CD8-positive, alpha-beta memory T cell (primary cell): Measurements from ENCODE around the gene RGL2. TPM values are rescaled to one million over a fixed set of nuclear protein-coding genes. Genes with fewer than 3 reads are reported as not detected.
A peak's percentile ranks its signal among the peaks of the same experiment; 100 is the strongest.

Experiments used
- CTCF ChIA-PET: fragments of 350-600 bp; sonication (Branson Sonifier 250); formaldehyde crosslinking; loops from one replicate; lab custom pipeline; 2021; ENCODE audit warnings: antibody characterized with exemption; lab: Charles Lee
- POLR2A ChIA-PET: fragments of 350-600 bp; sonication (Branson Sonifier 250); formaldehyde crosslinking; loops from one replicate; lab custom pipeline; 2021; ENCODE audit warnings: antibody characterized with exemption; lab: Charles Lee
- DNase-seq, 5 donors: peaks; one replicate each; pipeline versions ENCODE4 v3.0.0 to v3.0.0-alpha.2; 2020 to 2022; ENCODE audit warnings: mixed read lengths in 1 of 5
- H3K27ac ChIP-seq: one replicate; pipeline ENCODE4 v1.7.0; 2013; ENCODE audit warnings: low read depth, mild to moderate bottlenecking, low read length, moderate library complexity
- H3K27me3 ChIP-seq: 2 replicates; pipeline ENCODE4 v1.7.0; 2013; ENCODE audit warnings: low read length, mild to moderate bottlenecking; ENCODE audit not compliant: insufficient read depth, poor library complexity, severe bottlenecking
- H3K36me3 ChIP-seq: 2 replicates; pipeline ENCODE4 v1.7.0; 2013; ENCODE audit warnings: mild to moderate bottlenecking, low read length, moderate library complexity; ENCODE audit not compliant: insufficient read depth
- H3K4me1 ChIP-seq: 2 replicates; pipeline ENCODE4 v1.7.0; 2013; ENCODE audit warnings: mild to moderate bottlenecking, low read length, moderate library complexity; ENCODE audit not compliant: insufficient read depth
- H3K4me3 ChIP-seq: 2 replicates; pipeline ENCODE4 v1.7.0; 2013; ENCODE audit warnings: mild to moderate bottlenecking, low read length
- H3K9me3 ChIP-seq: 2 replicates; pipeline ENCODE4 v1.7.0; 2013; ENCODE audit warnings: mild to moderate bottlenecking, low read length
- H3K27ac Mint-ChIP-seq, 8 donors: one replicate each; pipeline ENCODE4 v1.8.0; 2020 to 2021; ENCODE audit warnings: mixed read lengths in 8 of 8, mild to moderate bottlenecking in 6 of 8, inconsistent platforms in 3 of 8, moderate library complexity in 3 of 8
- H3K27me3 Mint-ChIP-seq, 2 donors: one replicate each; pipeline ENCODE4 v1.8.0; 2020 to 2021; ENCODE audit warnings: mixed read lengths in 2 of 2, mild to moderate bottlenecking in 1 of 2, moderate library complexity in 1 of 2
- H3K36me3 Mint-ChIP-seq, 3 donors: one replicate each; pipeline ENCODE4 v1.8.0; 2020 to 2021; ENCODE audit warnings: mixed read lengths in 3 of 3, inconsistent platforms in 1 of 3, mild to moderate bottlenecking in 1 of 3
- H3K4me1 Mint-ChIP-seq, 3 donors: one replicate each; pipeline ENCODE4 v1.8.0; 2020 to 2021; ENCODE audit warnings: mixed read lengths in 3 of 3, inconsistent platforms in 1 of 3, mild to moderate bottlenecking in 1 of 3
- H3K4me3 Mint-ChIP-seq, 7 donors: one replicate each; pipeline ENCODE4 v1.8.0; 2020 to 2021; ENCODE audit warnings: mixed read lengths in 7 of 7, mild to moderate bottlenecking in 6 of 7, moderate library complexity in 4 of 7, inconsistent platforms in 2 of 7
- H3K9me3 Mint-ChIP-seq, 5 donors: one replicate each; pipeline ENCODE4 v1.8.0; 2020 to 2022; ENCODE audit warnings: mixed read lengths in 5 of 5, mild to moderate bottlenecking in 3 of 5, moderate library complexity in 2 of 5, inconsistent platforms in 1 of 5
- polyA plus RNA-seq: library from polyadenylated mRNA; unstranded; fragments of 300-500 nt; fragmentation: Illumina TruSeq; gene quantifications from one replicate; pipeline ENCODE4 v1.2.3, GENCODE V29; 2021
- total RNA-seq, 2 experiments: library from RNA; stranded (reverse); gene quantifications; one replicate each; pipeline ENCODE4 v1.2.3, GENCODE V29; 2021

RGL2 gene
- total and polyA plus RNA-seq, 3 experiments from 2014 or later: 10.4 to 22.9 (median 20.5) TPM

- Mint-ChIP-seq H3K4me1 (peaks cover 5 to 14% (median 8%) of the 10 kb centered on the region in 3 donors), H3K27ac (no peak overlapping the region), H3K27me3 (no peaks in the 10 kb centered on the region), H3K4me3 (no peak overlapping the region), H3K9me3 (no peaks in the 10 kb centered on the region), H3K36me3 (no peaks in the 10 kb centered on the region)
- Histone ChIP-seq H3K9me3 (no peaks in the 10 kb centered on the region), H3K36me3 (no peaks in the 10 kb centered on the region), H3K27me3 (no peaks in the 10 kb centered on the region), H3K4me3 (no peak overlapping the region), H3K4me1 (no peaks in the 10 kb centered on the region), H3K27ac (no peak overlapping the region)
- no peak for DNase-seq
- POLR2A ChIA-PET: interaction anchor here (0.6 kb wide), 1 partner anchor 38 kb away, joined by 5 read pairs; no protein-coding TSS in a partner anchor
- CTCF ChIA-PET: interaction anchor here (1.3 to 3.2 kb wide), 2 partner anchors 8 to 36 kb away, joined by 3 to 9 read pairs; no protein-coding TSS in a partner anchor
Observed at GRCh38 chr6:33336495-33336894, 37.8 kb upstream of the RGL2 start.

GRCh38 chr6:33335916-33336315, 37.2 kb upstream of the RGL2 start:
- Histone ChIP-seq H3K27me3 (no peaks in the 10 kb centered on the region), H3K4me3 (no peak overlapping the region), H3K27ac (no peak overlapping the region), H3K4me1 (no peaks in the 10 kb centered on the region), H3K36me3 (no peaks in the 10 kb centered on the region), H3K9me3 (no peaks in the 10 kb centered on the region)
- ChIA-PET POLR2A (interaction anchor here (0.6 kb wide), 1 partner anchor 38 kb away, joined by 5 read pairs; no protein-coding TSS in a partner anchor), CTCF (interaction anchor here (1.3 to 3.2 kb wide), 2 partner anchors 9 to 35 kb away, joined by 3 to 9 read pairs; no protein-coding TSS in a partner anchor)
- H3K4me3 Mint-ChIP-seq: no peak overlapping the region
- no peaks in the 10 kb centered on the region for H3K27me3 Mint-ChIP-seq
- no peak overlapping the region for H3K27ac Mint-ChIP-seq
- no peak for DNase-seq
- peaks cover 5 to 14% (median 8%) of the 10 kb centered on the region in 3 donors for H3K4me1 Mint-ChIP-seq
- no peaks in the 10 kb centered on the region for H3K36me3 Mint-ChIP-seq
- no peaks in the 10 kb centered on the region for H3K9me3 Mint-ChIP-seq

GRCh38 chr6:33333666-33334065, 34.9 kb upstream of the RGL2 start:
- H3K9me3 Mint-ChIP-seq: no peaks in the 10 kb centered on the region
- H3K27ac ChIP-seq: no peak overlapping the region
- CTCF ChIA-PET: no interaction called here
- peaks cover 3 to 7% (median 4%) of the 10 kb centered on the region in 3 donors for H3K4me1 Mint-ChIP-seq
- H3K36me3 Mint-ChIP-seq: no peaks in the 10 kb centered on the region
- no peak overlapping the region for H3K27ac Mint-ChIP-seq
- POLR2A ChIA-PET: no interaction called here
- no peaks in the 10 kb centered on the region for H3K36me3 ChIP-seq
- peaks cover 0 to 3% of the 10 kb centered on the region in 2 donors for H3K27me3 Mint-ChIP-seq
- no peaks in the 10 kb centered on the region for H3K4me1 ChIP-seq
- no peak overlapping the region for H3K4me3 ChIP-seq
- no peaks in the 10 kb centered on the region for H3K27me3 ChIP-seq
- DNase-seq: no peak
- no peaks in the 10 kb centered on the region for H3K9me3 ChIP-seq
- H3K4me3 Mint-ChIP-seq: no peak overlapping the region

- H3K27ac Mint-ChIP-seq: no peak overlapping the region
- H3K9me3 Mint-ChIP-seq: no peaks in the 10 kb centered on the region
- ChIA-PET CTCF (no interaction called here), POLR2A (no interaction called here)
- DNase-seq: no peak
- H3K4me1 ChIP-seq: no peaks in the 10 kb centered on the region
- H3K27me3 ChIP-seq: no peaks in the 10 kb centered on the region
- H3K4me1 Mint-ChIP-seq: peaks cover 4 to 7% (median 5%) of the 10 kb centered on the region in 3 donors
- H3K27me3 Mint-ChIP-seq: peaks cover 0 to 3% of the 10 kb centered on the region in 2 donors
- no peaks in the 10 kb centered on the region for H3K36me3 Mint-ChIP-seq
- H3K36me3 ChIP-seq: no peaks in the 10 kb centered on the region
- H3K9me3 ChIP-seq: no peaks in the 10 kb centered on the region
- no peak overlapping the region for H3K27ac ChIP-seq
- H3K4me3 ChIP-seq: no peak overlapping the region
- no peak overlapping the region for H3K4me3 Mint-ChIP-seq
Observed at GRCh38 chr6:33330736-33331135, 32.0 kb upstream of the RGL2 start.

- Histone ChIP-seq H3K27me3 (no peaks in the 10 kb centered on the region), H3K4me1 (peaks cover 4% of the 10 kb centered on the region), H3K9me3 (no peaks in the 10 kb centered on the region), H3K27ac (no peak overlapping the region), H3K4me3 (no peak overlapping the region), H3K36me3 (no peaks in the 10 kb centered on the region)
- no peaks in the 10 kb centered on the region for H3K36me3 Mint-ChIP-seq
- POLR2A ChIA-PET: no interaction called here
- CTCF ChIA-PET: interaction anchor here (0.9 kb wide), 1 partner anchor 17 kb away, joined by 3 read pairs; no protein-coding TSS in a partner anchor
- peak overlapping the region in 1 of 8 donors; percentile 47 for H3K27ac Mint-ChIP-seq
- no peaks in the 10 kb centered on the region for H3K9me3 Mint-ChIP-seq
- H3K4me1 Mint-ChIP-seq: peaks cover 3 to 4% (median 4%) of the 10 kb centered on the region in 3 donors
- H3K4me3 Mint-ChIP-seq: peak overlapping the region in 1 of 7 donors; percentile 16
- DNase-seq: no peak
- H3K27me3 Mint-ChIP-seq: peaks cover 0 to 3% of the 10 kb centered on the region in 2 donors
Observed at GRCh38 chr6:33329058-33329457, 30.3 kb upstream of the RGL2 start.

GRCh38 chr6:33324125-33324524, 25.4 kb upstream of the RGL2 start:
- peak overlapping the region; percentile 88 for H3K4me3 ChIP-seq
- ChIA-PET POLR2A (interaction anchor here (0.7 kb wide), 1 partner anchor 25 kb away, joined by 6 read pairs; no protein-coding TSS in a partner anchor), CTCF (interaction anchor here (0.7 to 1.7 kb wide), 3 partner anchors 25 to 175 kb away, joined by 3 read pairs; partner anchors contain the start of gene B3GALT4)

GRCh38 chr6:33323623-33323948, 24.8 kb upstream of the RGL2 start:
- Histone ChIP-seq H3K36me3 (peaks cover 31% of the 10 kb centered on the region), H3K9me3 (no peaks in the 10 kb centered on the region), H3K27ac (peak overlapping the region; percentile 91), H3K4me3 (peak overlapping the region; percentile 88), H3K27me3 (no peaks in the 10 kb centered on the region), H3K4me1 (peaks cover 44% of the 10 kb centered on the region)
- no peaks in the 10 kb centered on the region for H3K9me3 Mint-ChIP-seq
- H3K4me3 Mint-ChIP-seq: peak overlapping the region; percentile 91 to 100 (median 100)
- peaks cover 47 to 56% (median 53%) of the 10 kb centered on the region in 3 donors for H3K4me1 Mint-ChIP-seq
- H3K36me3 Mint-ChIP-seq: peaks cover 12 to 46% (median 13%) of the 10 kb centered on the region in 3 donors
- peak overlapping the region; percentile 88 to 99 (median 98) for H3K27ac Mint-ChIP-seq
- no peaks in the 10 kb centered on the region for H3K27me3 Mint-ChIP-seq
- ChIA-PET CTCF (interaction anchor here (1.5 kb wide), 1 partner anchor 24 kb away, joined by 3 read pairs; no protein-coding TSS in a partner anchor), POLR2A (no interaction called here)
- DNase-seq: no peak

More at GRCh38 chr6:33324125-33324524, 25.4 kb upstream of the RGL2 start:
- no peak for DNase-seq
- Mint-ChIP-seq H3K4me3 (peak overlapping the region; percentile 91 to 100 (median 100)), H3K4me1 (peaks cover 42 to 51% (median 47%) of the 10 kb centered on the region in 3 donors), H3K27me3 (no peaks in the 10 kb centered on the region), H3K9me3 (no peaks in the 10 kb centered on the region), H3K36me3 (peaks cover 9 to 40% (median 12%) of the 10 kb centered on the region in 3 donors), H3K27ac (peak overlapping the region; percentile 88 to 99 (median 98))
- no peaks in the 10 kb centered on the region for H3K27me3 ChIP-seq
- H3K9me3 ChIP-seq: no peaks in the 10 kb centered on the region
- H3K27ac ChIP-seq: no peak overlapping the region
- peaks cover 26% of the 10 kb centered on the region for H3K36me3 ChIP-seq
- peaks cover 39% of the 10 kb centered on the region for H3K4me1 ChIP-seq

GRCh38 chr6:33321227-33321626, 22.5 kb upstream of the RGL2 start:
- Histone ChIP-seq H3K27ac (no peak overlapping the region), H3K27me3 (no peaks in the 10 kb centered on the region)

More at GRCh38 chr6:33321227-33321626, 22.5 kb upstream of the RGL2 start:
- CTCF ChIA-PET: no interaction called here
- Mint-ChIP-seq H3K9me3 (no peaks in the 10 kb centered on the region), H3K27me3 (peaks cover 0 to 3% of the 10 kb centered on the region in 2 donors), H3K36me3 (peaks cover 14 to 59% (median 15%) of the 10 kb centered on the region in 3 donors), H3K27ac (peak overlapping the region in 7 of 8 donors; percentile 10 to 99 (median 94)), H3K4me1 (peaks cover 66 to 77% (median 70%) of the 10 kb centered on the region in 3 donors), H3K4me3 (peak overlapping the region; percentile 79 to 100 (median 97))
- Histone ChIP-seq H3K9me3 (no peaks in the 10 kb centered on the region), H3K4me3 (peak overlapping the region; percentile 88), H3K4me1 (peaks cover 61% of the 10 kb centered on the region), H3K36me3 (peaks cover 36% of the 10 kb centered on the region)
- DNase-seq: no peak
- POLR2A ChIA-PET: interaction anchor here (0.5 to 0.7 kb wide), 2 partner anchors 26 to 40 kb away, joined by 3 to 5 read pairs; no protein-coding TSS in a partner anchor
